Measurements from ENCODE around the gene SSBP2. TPM values are rescaled to one million over a fixed set of nuclear protein-coding genes. Genes with fewer than 3 reads are reported as not detected.

The SSBP2 gene
- total RNA-seq: 13.8 and 24.8 TPM in 2 replicates

GRCh38 chr5:81751009-81751835 lies at the start of gene SSBP2:
TSS of gene SSBP2 (minus strand) at chr5:81751097. CDS start at chr5:81751042, 55 bp downstream.

GRCh38 chr5:81393783-81394718 lies 356.8 kb downstream of the SSBP2 start, which contains the start of gene ACOT12:
TSS of gene ACOT12 (minus strand) at chr5:81394134. CDS start at chr5:81394114, 20 bp downstream.

Other genes with a start within 250 kb of the SSBP2 start
- gene ATG10, start 220.9 kb upstream of the SSBP2 start, total RNA-seq: 7.1 and 11.5 TPM in 2 replicates

Data from airway epithelial cell (primary cell).